ENCODE measurements around the gene GRHL1.
A peak's percentile ranks its signal among the peaks of the same experiment; 100 is the strongest.
"Not testable (repeated sequence)": the region's sequence is repeated elsewhere in the genome, so short reads cannot be mapped to it uniquely, and the experiment has no call there.

Gene GRHL1, protein sequence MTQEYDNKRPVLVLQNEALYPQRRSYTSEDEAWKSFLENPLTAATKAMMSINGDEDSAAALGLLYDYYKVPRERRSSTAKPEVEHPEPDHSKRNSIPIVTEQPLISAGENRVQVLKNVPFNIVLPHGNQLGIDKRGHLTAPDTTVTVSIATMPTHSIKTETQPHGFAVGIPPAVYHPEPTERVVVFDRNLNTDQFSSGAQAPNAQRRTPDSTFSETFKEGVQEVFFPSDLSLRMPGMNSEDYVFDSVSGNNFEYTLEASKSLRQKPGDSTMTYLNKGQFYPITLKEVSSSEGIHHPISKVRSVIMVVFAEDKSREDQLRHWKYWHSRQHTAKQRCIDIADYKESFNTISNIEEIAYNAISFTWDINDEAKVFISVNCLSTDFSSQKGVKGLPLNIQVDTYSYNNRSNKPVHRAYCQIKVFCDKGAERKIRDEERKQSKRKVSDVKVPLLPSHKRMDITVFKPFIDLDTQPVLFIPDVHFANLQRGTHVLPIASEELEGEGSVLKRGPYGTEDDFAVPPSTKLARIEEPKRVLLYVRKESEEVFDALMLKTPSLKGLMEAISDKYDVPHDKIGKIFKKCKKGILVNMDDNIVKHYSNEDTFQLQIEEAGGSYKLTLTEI

GRCh38 chr2:9951522-9952285, at the start of gene GRHL1:
Gene GRHL1 (plus strand): TSS chr2:9951693. CDS start chr2:9951834, 141 bp downstream.
- peak; percentile 91 for DNase-seq (ENCODE audit: low spot score)

GRCh38 chr2:9905413-9905812, 46.1 kb upstream of the GRHL1 start:
- DNase-seq (ENCODE audit: low spot score) = no peak

GRCh38 chr2:9907402-9907801, 44.1 kb upstream of the GRHL1 start:
- DNase-seq (ENCODE audit: low spot score) = no peak

DNA sequence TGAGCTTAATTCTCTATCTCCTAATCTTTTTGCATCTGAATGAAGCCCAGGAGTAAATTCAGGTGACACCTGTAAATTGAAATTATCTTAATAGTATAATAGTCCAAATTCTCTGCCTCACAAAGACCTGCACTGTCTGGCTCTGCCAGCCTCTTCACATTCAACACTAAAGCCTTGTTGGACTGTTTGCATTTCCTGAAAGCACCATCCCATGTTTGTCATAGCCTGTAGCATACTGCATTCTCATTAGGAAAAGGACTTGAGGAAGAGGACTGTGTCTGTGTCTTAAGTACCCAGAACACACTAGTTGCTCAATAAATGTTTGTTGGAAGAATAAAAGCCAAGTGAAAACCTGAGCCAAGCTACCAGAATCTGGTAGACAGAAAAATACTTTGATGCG, 42.9 kb upstream of the GRHL1 start:
- no peak for DNase-seq (ENCODE audit: low spot score)

DNA sequence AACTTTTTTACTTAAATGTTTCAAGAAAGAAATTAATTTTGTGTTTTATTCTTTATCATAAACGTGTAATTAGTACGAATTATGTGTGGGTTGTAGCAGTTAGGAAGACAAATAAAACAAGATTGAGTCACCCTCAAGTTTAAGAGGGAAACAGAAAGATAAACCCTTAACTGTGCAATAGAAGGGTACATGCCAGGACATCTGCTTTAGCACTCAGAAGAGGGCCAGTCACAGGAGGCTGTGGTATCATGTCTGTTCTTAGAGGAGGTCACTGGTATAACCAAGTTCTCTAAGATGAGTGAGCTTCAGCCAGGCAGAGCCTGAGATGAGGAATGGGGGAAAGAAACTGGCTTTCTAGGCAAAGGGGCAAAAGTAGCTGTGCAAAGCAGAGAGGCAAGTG, 42.4 kb upstream of the GRHL1 start:
- no peak for DNase-seq (ENCODE audit: low spot score)

- DNase-seq (ENCODE audit: low spot score) = no peak
Measured at GRCh38 chr2:9910699-9911098, 40.8 kb upstream of the GRHL1 start.

DNA sequence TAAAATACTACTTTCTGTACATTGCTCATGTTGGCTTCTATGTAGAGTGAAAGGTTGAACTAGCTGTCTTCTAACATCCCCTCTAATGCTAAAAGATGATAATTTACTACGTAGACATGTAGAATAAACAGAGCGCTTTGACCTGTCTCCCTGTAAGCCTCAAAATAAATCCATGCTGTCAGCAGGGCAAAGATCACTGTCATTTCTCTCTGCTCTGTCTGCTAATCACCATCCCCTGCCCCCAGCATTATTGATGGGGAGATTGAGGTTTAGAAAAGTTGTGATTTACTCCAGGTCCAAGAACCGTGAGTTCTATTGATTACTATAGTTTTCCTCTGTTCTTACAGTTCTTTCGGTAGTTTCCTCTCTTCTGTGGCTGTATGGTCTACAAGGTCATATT, 39.0 kb upstream of the GRHL1 start:
- DNase-seq (ENCODE audit: low spot score) = no peak

DNA sequence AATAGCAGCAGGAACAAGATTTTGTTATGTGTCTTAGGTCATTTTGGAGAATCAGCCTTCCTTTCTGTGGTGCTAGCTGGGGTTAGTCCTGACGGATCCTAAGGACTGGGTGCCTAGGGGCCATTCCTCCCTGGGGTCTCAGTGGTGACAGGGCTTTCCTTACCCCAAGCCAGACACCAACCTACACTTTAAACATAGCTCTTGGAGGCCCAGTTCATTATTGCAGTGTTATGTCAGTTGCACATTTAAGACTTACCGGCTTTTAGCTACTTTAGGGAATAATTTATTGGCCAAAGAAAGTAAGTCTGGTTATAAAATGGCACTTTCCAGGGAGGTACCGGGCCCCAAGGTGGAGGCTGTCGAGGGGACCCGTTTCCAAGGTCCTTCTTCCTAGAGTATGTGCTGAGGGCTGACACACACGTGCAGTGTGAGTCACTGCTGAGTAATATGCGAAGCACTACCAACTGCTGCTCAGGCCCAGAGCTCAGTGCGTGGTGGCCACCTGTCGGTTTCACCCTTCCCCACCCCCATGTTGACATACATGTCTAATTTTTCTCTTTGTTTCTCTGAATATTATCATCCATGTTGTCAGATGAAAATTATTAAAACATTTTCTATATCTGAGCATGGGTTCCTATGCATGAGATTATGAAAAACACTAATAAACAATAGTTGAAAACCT, 37.0 kb upstream of the GRHL1 start:
- no peak for DNase-seq (ENCODE audit: low spot score)

- no peak for DNase-seq (ENCODE audit: low spot score)
Measured at GRCh38 chr2:9918275-9918674, 33.2 kb upstream of the GRHL1 start.

DNA sequence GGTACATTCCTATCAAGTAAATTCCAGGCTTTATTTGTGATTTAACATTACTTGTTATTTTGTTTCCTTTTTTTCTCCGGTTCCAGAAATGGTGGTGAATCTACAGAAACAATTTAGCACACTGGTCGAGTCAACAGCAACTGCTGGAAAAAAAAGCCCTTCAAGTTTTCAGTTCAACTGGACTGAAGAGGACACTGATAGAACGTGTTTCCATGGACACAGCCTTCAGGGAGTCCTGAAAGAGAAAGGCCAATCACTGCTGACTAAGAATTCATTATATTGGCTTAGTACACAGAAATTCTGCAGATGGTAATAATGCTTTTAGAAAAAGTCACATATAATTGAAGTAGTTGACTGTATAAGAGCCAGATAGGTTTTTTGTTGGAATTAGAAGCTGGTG, 32.0 kb upstream of the GRHL1 start:
- DNase-seq (ENCODE audit: low spot score) = no peak

DNA sequence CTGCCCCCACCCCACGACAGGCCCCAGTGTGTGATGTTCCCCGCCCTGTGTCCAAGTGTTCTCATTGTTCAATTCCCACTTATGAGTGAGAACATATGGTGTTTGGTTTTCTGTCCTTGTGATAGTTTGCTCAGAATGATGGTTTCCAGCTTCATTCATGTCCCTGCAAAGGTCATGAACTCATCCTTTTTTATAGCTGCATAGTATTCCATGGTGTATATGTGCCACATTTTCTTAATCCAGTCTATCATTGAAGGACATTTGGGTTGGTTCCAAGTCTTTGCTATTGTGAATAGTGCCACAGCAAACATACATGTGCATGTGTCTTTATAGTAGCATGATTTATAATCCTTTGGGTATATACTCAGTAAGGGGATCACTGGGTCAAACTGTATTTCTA, 24.5 kb upstream of the GRHL1 start:
- DNase-seq (ENCODE audit: low spot score) = not testable (repeated sequence)

DNA sequence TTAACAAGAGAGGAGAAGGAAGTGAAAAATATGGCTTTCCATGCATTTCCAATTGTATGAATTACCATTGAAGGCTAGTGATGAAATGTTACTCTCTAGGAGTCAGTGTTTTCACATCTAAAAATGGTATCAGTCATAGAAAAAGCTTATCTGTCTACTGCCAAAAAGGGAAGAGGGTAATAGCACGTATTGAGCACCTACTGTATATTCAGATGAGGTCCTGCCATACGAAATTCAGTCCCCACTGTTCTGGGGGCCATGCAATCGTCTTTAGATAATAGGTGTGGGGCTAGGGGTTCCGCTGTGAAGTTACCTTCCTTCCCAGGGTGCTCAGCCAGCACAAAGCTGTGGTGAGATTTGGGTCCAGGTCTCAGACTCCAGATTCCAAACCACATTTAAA, 14.2 kb upstream of the GRHL1 start:
- no peak for DNase-seq (ENCODE audit: low spot score)

- DNase-seq (ENCODE audit: low spot score) = no peak
Measured at GRCh38 chr2:9937968-9938367, 13.5 kb upstream of the GRHL1 start.

- no peak for DNase-seq (ENCODE audit: low spot score)
Measured at GRCh38 chr2:9939587-9940485, 11.7 kb upstream of the GRHL1 start.

DNA sequence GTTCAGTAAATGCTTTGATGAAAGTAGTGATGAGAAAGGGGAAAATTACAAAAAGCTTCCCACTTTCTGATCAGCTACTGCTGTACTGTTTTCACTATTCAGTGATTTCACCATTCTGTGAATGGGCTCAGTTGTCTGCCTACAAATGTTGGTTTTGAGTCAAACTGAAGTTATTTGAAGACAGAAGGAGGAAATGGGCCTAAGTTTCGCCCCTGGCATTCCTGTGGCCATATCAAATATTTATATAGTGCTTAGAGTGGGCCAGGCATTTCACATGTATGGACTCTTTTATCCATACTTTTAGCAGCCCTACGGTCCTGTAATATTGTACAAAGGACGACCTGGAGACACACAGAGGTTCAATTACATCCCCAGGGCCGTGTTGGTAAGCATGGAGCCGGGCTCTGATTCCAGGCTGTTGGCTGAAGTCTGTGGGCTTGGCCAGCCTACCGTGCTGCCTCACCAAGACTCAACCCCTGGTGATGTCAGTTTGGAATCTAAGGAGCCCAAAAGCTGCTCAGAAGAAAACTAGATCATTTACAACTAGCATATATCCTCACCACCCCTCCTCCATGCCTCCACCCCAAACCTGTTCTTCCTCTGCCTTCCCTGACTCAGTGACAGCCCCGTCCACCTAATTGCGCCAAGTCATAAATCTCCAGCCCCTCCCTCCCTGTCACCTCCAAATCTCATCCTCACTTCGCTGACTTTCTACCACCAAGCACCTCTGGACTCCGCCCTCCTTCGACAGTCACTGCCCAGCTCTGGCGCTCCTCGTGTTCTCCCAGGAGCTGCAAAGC, 10.1 kb upstream of the GRHL1 start:
- no peak for DNase-seq (ENCODE audit: low spot score)

DNA sequence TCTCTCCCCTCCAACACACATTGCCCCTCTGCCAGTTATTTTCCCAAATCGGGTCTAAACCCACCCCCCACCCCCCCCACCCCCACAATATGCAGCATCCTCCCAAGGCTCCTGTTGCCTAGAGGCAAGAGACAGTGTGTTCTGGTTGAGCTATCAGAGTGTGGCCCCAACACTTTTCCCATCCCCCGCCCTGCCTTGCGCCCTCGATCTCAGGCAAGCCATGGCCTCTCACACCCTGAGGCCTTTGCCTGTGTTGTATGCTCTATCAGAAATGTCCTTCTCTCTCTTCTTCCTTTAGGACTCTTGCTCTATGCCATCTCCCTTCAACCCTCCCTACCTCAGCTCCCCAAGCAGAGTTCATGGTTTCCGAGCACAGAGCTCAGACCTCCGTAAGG, 9.5 kb upstream of the GRHL1 start:
- DNase-seq (ENCODE audit: low spot score) = no peak

DNA sequence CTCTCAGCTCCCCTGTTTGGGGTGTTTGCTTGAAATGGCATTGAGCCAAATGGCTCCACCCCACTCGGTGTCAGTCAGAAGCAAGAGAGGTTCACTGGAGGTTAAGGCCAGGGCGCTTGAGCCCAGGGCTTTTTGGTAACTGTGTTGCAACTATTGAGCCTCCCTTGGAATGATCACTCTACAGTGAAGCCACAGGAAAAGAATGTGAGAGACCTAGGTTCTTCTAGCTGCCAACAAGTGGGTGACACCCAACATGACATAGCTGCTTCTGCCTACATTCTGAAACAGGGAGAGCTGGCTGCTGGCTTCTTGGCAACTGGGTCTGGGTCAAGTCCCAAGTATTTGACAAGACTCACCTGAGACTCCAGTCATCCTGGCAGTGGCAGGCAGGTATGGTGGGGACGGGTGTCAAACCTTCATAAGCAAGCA, 7.1 kb upstream of the GRHL1 start:
- no peak for DNase-seq (ENCODE audit: low spot score)

DNA sequence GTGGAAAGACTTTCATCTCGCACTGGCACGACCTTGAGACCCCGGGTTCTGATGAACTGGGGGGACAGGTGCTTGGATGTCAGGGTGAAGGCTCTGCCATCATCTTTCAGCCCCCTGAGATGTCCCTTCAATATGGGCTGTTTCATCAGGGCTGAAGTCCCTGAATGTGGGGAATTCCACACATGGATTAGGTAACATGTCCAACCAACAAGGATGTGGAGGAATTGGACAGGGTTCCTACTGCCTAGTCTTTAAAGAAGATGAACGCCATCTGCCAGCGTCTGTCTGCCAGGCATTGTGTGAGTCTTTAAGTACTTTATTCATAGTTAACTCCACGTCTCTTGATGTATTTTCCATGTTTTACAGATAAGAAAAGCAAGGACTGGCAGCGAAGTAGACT, 5.9 kb upstream of the GRHL1 start:
- DNase-seq (ENCODE audit: low spot score) = no peak

DNA sequence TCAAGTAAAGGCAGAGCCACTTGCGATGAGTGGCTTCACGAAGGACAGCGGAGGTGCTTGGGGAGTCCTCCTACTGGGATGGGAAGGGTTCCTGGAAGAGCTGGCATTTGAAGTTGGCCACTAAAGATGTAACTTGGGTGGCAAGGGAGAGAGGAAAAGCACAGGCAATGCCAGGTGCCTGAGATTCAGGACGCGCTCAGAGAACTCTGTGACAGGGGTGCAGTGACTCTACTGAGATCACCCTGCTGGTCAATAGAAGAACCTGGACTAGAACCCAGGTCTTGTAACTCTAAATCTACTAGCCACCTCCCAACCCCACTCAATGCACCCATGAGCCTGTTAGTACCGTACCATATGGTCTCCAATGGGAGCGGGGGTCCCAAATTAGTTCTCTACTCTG, 5.4 kb upstream of the GRHL1 start:
- DNase-seq (ENCODE audit: low spot score) = no peak

DNA sequence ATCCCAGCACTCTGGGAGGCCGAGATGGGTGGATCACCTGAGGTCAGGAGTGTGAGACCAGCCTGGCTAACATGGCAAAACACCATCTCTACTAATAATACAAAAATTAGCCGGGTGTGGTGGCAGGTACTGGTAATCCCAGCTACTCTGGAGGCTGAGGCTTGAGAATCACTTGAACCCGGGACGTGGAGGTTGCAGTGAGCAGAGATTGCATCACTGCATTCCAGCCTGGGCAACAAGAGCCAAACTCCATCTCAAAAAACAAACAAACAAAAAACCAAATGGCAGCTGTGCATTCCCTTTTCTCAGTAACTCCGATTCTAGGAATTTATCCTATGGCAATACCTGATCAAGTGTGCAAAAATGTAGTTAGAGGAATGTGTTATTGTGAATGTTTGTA, 4.7 kb upstream of the GRHL1 start:
- DNase-seq (ENCODE audit: low spot score) = no peak

DNA sequence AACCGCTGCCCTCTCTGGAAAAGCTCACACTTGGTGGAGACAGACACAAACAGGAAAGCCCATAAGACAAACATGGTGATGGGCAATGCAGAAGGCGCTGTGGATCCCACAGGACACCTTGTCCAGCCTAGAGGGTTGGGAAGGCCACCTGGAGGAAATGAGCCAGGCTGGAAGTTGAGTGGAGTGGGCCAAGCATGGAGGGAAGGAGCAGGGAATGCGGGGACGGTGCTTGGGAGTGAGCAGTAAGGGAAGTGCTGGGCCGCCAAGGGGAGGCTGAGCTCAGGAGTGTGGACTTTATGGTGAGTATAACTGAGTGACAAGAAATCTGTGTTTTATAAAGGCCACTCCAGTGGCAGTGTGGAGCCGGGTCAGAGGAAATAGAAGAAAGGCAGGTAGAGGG, 2.8 kb upstream of the GRHL1 start:
- DNase-seq (ENCODE audit: low spot score) = no peak
